GM19397 (cell line): ENCODE data around the gene UCK1.
A peak's percentile ranks its signal among the peaks of the same experiment; 100 is the strongest.

ENCODE experiments used
- ATAC-seq: cut with Tn5 transposase; IDR thresholded peaks from one replicate; pipeline ENCODE4 v1.9.1; 2021; ENCODE audit warnings: mild to moderate bottlenecking, moderate library complexity; ENCODE audit not compliant: unreplicated experiment

UCK1 gene

GRCh38 chr9:131530920-131531832 lies at the start of gene UCK1:
Gene UCK1, minus strand, starts transcription at chr9:131531263. Its CDS starts 89 bp downstream, at chr9:131531174.
- ATAC-seq, result peak; percentile 86

GRCh38 chr9:131580358-131580757 lies 49.3 kb upstream of the UCK1 start:
- ATAC-seq, result no peak

- ATAC-seq, result no peak
Measured at GRCh38 chr9:131579789-131580211, 48.7 kb upstream of the UCK1 start.

- no peak for ATAC-seq
Measured at GRCh38 chr9:131578731-131579504, 47.9 kb upstream of the UCK1 start.

- no peak for ATAC-seq
Measured at GRCh38 chr9:131578021-131578420, 47.0 kb upstream of the UCK1 start.

- ATAC-seq, result no peak
Measured at GRCh38 chr9:131577005-131578000, 46.2 kb upstream of the UCK1 start.

- no peak for ATAC-seq
Measured at GRCh38 chr9:131575946-131576853, 45.1 kb upstream of the UCK1 start.

GRCh38 chr9:131574730-131575640 lies 43.9 kb upstream of the UCK1 start:
- no peak for ATAC-seq

- ATAC-seq, result no peak
Measured at GRCh38 chr9:131567910-131568309, 36.8 kb upstream of the UCK1 start.

GRCh38 chr9:131566158-131566557 lies 35.1 kb upstream of the UCK1 start:
- ATAC-seq, result no peak

GRCh38 chr9:131565369-131565768 lies 34.3 kb upstream of the UCK1 start:
- ATAC-seq, result no peak

GRCh38 chr9:131562032-131562959 lies 31.2 kb upstream of the UCK1 start:
- no peak for ATAC-seq

- ATAC-seq, result no peak
Measured at GRCh38 chr9:131559421-131560000, 28.4 kb upstream of the UCK1 start.

GRCh38 chr9:131557855-131558548 lies 26.9 kb upstream of the UCK1 start:
- ATAC-seq, result no peak

- no peak for ATAC-seq
Measured at GRCh38 chr9:131555841-131556673, 25.0 kb upstream of the UCK1 start.
